Epithelial cell of proximal tubule (primary cell): ENCODE results near the gene NLGN1. TPM values are rescaled to one million over a fixed set of nuclear protein-coding genes. Genes with fewer than 3 reads are reported as not detected.

Experiments
- DNase-seq: peaks from one replicate; pipeline ENCODE4 v3.0.0-alpha.2; 2011; ENCODE audit warnings: low read depth
- H3K4me3 ChIP-seq: 2 replicates; pipeline ENCODE4 v1.5.1; 2011; ENCODE audit warnings: low read depth, mild to moderate bottlenecking, low read length
- CTCF ChIP-seq: conservative IDR thresholded peaks from 2 replicates; pipeline ENCODE4 v1.5.1; 2012; ENCODE audit warnings: low read depth, mild to moderate bottlenecking, low read length
- total RNA-seq: library from RNA; depleted of rRNA; stranded (reverse); fragments of >200 nt; gene quantifications from 2 replicates; pipeline ENCODE4 v1.2.3, GENCODE V29; 2015

The NLGN1 gene
- total RNA-seq, 1 donor from 2014 or later: 1.9 TPM

- no peak overlapping the region for H3K4me3 ChIP-seq
- no peak for TF ChIP-seq CTCF
- no peak for DNase-seq
Observed at GRCh38 chr3:174318181-174318580, 920.6 kb downstream of the NLGN1 start.

GRCh38 chr3:174321548-174321947 lies 924.0 kb downstream of the NLGN1 start:
- no peak overlapping the region for H3K4me3 ChIP-seq
- DNase-seq: no peak
- no peak for TF ChIP-seq CTCF

- DNase-seq: no peak
- no peak overlapping the region for H3K4me3 ChIP-seq
- no peak for TF ChIP-seq CTCF
Observed at GRCh38 chr3:174322789-174323188, 925.2 kb downstream of the NLGN1 start.

- DNase-seq: no peak
- no peak overlapping the region for H3K4me3 ChIP-seq
- TF ChIP-seq CTCF: no peak
Observed at GRCh38 chr3:174325171-174325570, 927.6 kb downstream of the NLGN1 start.

GRCh38 chr3:174325834-174326700 lies 928.5 kb downstream of the NLGN1 start:
- no peak for TF ChIP-seq CTCF
- DNase-seq: no peak

GRCh38 chr3:174329321-174329720 lies 931.8 kb downstream of the NLGN1 start:
- TF ChIP-seq CTCF: no peak
- peak; percentile 6 for DNase-seq
- no peak overlapping the region for H3K4me3 ChIP-seq

More at GRCh38 chr3:174325834-174326700, 928.5 kb downstream of the NLGN1 start:
- no peak overlapping the region for H3K4me3 ChIP-seq

- DNase-seq: no peak
- H3K4me3 ChIP-seq: no peak overlapping the region
- TF ChIP-seq CTCF: no peak
Observed at GRCh38 chr3:174330303-174330702, 932.8 kb downstream of the NLGN1 start.
